Activated T-helper 9 cell treated with anti-CD3 and anti-CD28 coated beads, Interleukin-2, amount 50 U/mL, for 16 hours (primary cell): Measurements from ENCODE around the gene TMEM222.
"Not testable (repeated sequence)": the region's sequence is repeated elsewhere in the genome, so short reads cannot be mapped to it uniquely, and the experiment has no call there.

Source experiments
- DNase-seq: peaks from one replicate; pipeline ENCODE4 v3.0.0-alpha.2; 2020; ENCODE audit warnings: low read depth

The TMEM222 gene

GRCh38 chr1:27380224-27380623 lies 58.3 kb downstream of the TMEM222 start:
- no peak for DNase-seq

- DNase-seq: no peak
Observed at GRCh38 chr1:27380766-27381733, 59.1 kb downstream of the TMEM222 start.

GRCh38 chr1:27381969-27382762 lies 60.2 kb downstream of the TMEM222 start:
- no peak for DNase-seq

- DNase-seq: peak; percentile 30
Observed at GRCh38 chr1:27383039-27383605, 61.2 kb downstream of the TMEM222 start, which contains the start of gene CD164L2. TSS of gene CD164L2 (minus strand) at chr1:27383333. CDS start at chr1:27383239, 94 bp downstream.

- DNase-seq: no peak
Observed at GRCh38 chr1:27383661-27384060, 61.7 kb downstream of the TMEM222 start.

- DNase-seq: not testable (repeated sequence)
Observed at GRCh38 chr1:27384797-27385196, 62.8 kb downstream of the TMEM222 start.
